OCI-LY1 (cell line): Measurements from ENCODE around the gene HUS1.

Experiments
- EZH2 ChIP-seq: fragments of 200-600 bp; sonication (generic), shearing (Covaris generic); IDR thresholded peaks from 2 replicates; pipeline ENCODE4 v1.8.0; 2017; ENCODE audit warnings: borderline replicate concordance, mixed run types, mild to moderate bottlenecking, antibody characterized with exemption, low read length, moderate library complexity, mixed read lengths
- TF ChIP-seq, protein P1 (sequence below): fragments of 200-600 bp; sonication (generic), shearing (Covaris generic); IDR thresholded peaks from 2 replicates; pipeline ENCODE4 v1.5.1; 2017; ENCODE audit warnings: mild to moderate bottlenecking, antibody characterized with exemption, low read length, moderate library complexity, mixed read lengths

DNA sequence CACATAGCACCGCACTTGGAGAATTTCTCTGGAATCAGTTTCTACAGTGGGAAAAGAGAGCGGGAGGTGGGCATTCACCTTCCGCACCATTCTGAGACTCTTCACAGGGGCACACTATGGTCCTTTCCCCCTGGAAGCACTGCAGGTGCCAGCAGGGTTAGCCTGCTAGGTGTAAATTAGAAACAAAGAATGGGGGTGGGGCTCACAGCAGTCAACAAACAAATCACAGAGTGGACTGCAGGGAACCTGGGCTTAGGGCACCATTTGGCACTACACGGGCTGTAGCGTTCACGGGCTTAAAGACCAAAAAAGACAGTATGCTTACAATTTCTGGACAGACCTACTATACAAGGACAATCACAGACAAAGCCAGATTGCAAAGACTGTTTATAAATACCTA, 23.2 kb downstream of the HUS1 start:
- TF ChIP-seq, protein P1, sequence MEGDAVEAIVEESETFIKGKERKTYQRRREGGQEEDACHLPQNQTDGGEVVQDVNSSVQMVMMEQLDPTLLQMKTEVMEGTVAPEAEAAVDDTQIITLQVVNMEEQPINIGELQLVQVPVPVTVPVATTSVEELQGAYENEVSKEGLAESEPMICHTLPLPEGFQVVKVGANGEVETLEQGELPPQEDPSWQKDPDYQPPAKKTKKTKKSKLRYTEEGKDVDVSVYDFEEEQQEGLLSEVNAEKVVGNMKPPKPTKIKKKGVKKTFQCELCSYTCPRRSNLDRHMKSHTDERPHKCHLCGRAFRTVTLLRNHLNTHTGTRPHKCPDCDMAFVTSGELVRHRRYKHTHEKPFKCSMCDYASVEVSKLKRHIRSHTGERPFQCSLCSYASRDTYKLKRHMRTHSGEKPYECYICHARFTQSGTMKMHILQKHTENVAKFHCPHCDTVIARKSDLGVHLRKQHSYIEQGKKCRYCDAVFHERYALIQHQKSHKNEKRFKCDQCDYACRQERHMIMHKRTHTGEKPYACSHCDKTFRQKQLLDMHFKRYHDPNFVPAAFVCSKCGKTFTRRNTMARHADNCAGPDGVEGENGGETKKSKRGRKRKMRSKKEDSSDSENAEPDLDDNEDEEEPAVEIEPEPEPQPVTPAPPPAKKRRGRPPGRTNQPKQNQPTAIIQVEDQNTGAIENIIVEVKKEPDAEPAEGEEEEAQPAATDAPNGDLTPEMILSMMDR: no peak
- TF ChIP-seq EZH2: no peak
